Sigmoid colon (tissue), 4 donors: Measurements from ENCODE around the gene HOXB6.

Experiments
- CTCF ChIP-seq, 4 experiments: fragments of 450-650 bp in 3 of 4; fragments of 200-600 bp in 1 of 4; IDR thresholded peaks; one replicate each; pipeline ENCODE4 v1.5.1; 2016 to 2019; ENCODE audit warnings: antibody characterized with exemption in 4 of 4, mild to moderate bottlenecking in 3 of 4, moderate library complexity in 2 of 4
- EP300 ChIP-seq, 4 donors: sonication (generic); formaldehyde crosslinking; IDR thresholded peaks; one replicate each; pipeline ENCODE4 v1.6.1; 2017; ENCODE audit warnings: antibody characterized with exemption in 4 of 4
- POLR2A ChIP-seq, 2 donors: fragments of 450-650 bp; IDR thresholded peaks; one replicate each; pipeline ENCODE4 v1.6.1; 2016; ENCODE audit warnings: antibody characterized with exemption in 2 of 2, mild to moderate bottlenecking in 2 of 2, moderate library complexity in 2 of 2
- POLR2AphosphoS5 ChIP-seq, 4 donors: sonication (generic); formaldehyde crosslinking; IDR thresholded peaks; one replicate each; pipeline ENCODE4 v1.6.1; 2017; ENCODE audit warnings: antibody characterized with exemption in 4 of 4

- TF ChIP-seq CTCF (IDR thresholded peaks at IDR 0.05) (no peak), POLR2AphosphoS5 (IDR thresholded peaks at IDR 0.05) (no peak), POLR2A (IDR thresholded peaks at IDR 0.05) (no peak), EP300 (IDR thresholded peaks at IDR 0.05) (no peak)
Observed at GRCh38 chr17:48627118-48627597, 22.4 kb upstream of the HOXB6 start.
